HCT116 (cell line): ENCODE results near the gene AFAP1L1. TPM values are rescaled to one million over a fixed set of nuclear protein-coding genes. Genes with fewer than 3 reads are reported as not detected.
A peak's percentile ranks its signal among the peaks of the same experiment; 100 is the strongest.

Experiments used
- ATAC-seq: fragments of 200-7000 bp; cut with Tn5 transposase; 2 replicates; pipeline ENCODE4 v1.9.1; 2020; ENCODE audit warnings: mild to moderate bottlenecking, moderate library complexity
- BruUV-seq: library from RNA; stranded (reverse); fragments of 400-500 nt; replicated peaks from 2 replicates; lab custom pipeline; 2021; lab: Mats Ljungman, UMichigan
- CTCF ChIA-PET: fragments of 300-600 bp; sonication (Branson Sonifier 250); formaldehyde crosslinking; loops from one replicate; lab custom pipeline; 2021; ENCODE audit warnings: antibody characterized with exemption; lab: Charles Lee
- POLR2A ChIA-PET: fragments of 300-600, 350-600 bp; sonication (Branson Sonifier 250); formaldehyde crosslinking; loops from one replicate; lab custom pipeline; 2021; ENCODE audit warnings: antibody characterized with exemption; lab: Charles Lee
- RAD21 ChIA-PET, 2 experiments: fragments of 300-600 bp; sonication (Branson Sonifier 250); formaldehyde crosslinking; loops; one replicate each; lab custom pipeline; 2023; ENCODE audit warnings: low total read pairs in 2 of 2; ENCODE audit not compliant: uncharacterized antibody in 2 of 2, unreplicated experiment in 2 of 2, low non-redundant PET in 1 of 2; lab: Charles Lee
- DNase-seq: peaks from one replicate; pipeline ENCODE4 v3.0.0-alpha.2; 2010; ENCODE audit warnings: low read depth, low spot score
- H2AFZ ChIP-seq: fragments of 200-600 bp; shearing (Covaris generic), sonication (generic); 2 replicates; pipeline ENCODE4 v1.6.1; 2017; ENCODE audit warnings: low read depth, mixed run types, mixed read lengths, antibody characterized with exemption, low read length; ENCODE audit not compliant: poor library complexity, severe bottlenecking
- H3K27ac ChIP-seq: 2 replicates; pipeline ENCODE4 v1.5.1; 2012; ENCODE audit warnings: low read depth, low read length
- H3K27me3 ChIP-seq: fragments of 200-600 bp; sonication (generic); 2 replicates; pipeline ENCODE4 v1.6.1; 2016; ENCODE audit warnings: mixed run types, low read length, mixed read lengths; ENCODE audit not compliant: insufficient read depth
- H3K36me3 ChIP-seq, 2 experiments: fragments of 200-500 bp in 1 of 2; fragments of 200-600 bp in 1 of 2; sonication (Bioruptor generic) in 1 of 2; sonication (generic) in 1 of 2; 2 replicates each; pipeline versions ENCODE4 v1.5.1 to v1.6.1; 2014 to 2016; ENCODE audit warnings: low read length in 2 of 2, inconsistent platforms in 1 of 2, mixed read lengths in 1 of 2, mixed run types in 1 of 2; ENCODE audit not compliant: insufficient read depth in 2 of 2, control insufficient read depth in 1 of 2
- H3K4me1 ChIP-seq, 2 experiments: fragments of 200-600 bp in 1 of 2; sonication (generic) in 1 of 2; 2 replicates each; pipeline versions ENCODE4 v1.5.1 to v1.6.1; 2012 to 2017; ENCODE audit warnings: low read length in 2 of 2, inconsistent platforms in 1 of 2, mild to moderate bottlenecking in 1 of 2, mixed read lengths in 1 of 2, mixed run types in 1 of 2, moderate library complexity in 1 of 2; ENCODE audit not compliant: insufficient read depth in 2 of 2, control insufficient read depth in 1 of 2
- H3K4me2 ChIP-seq: fragments of 200-600 bp; sonication (generic); 2 replicates; pipeline ENCODE4 v1.6.1; 2017; ENCODE audit warnings: mixed run types, low read length, mixed read lengths
- H3K4me3 ChIP-seq, 2 experiments: fragments of 200-600 bp in 1 of 2; sonication (generic) in 1 of 2; replicated peaks in 1 of 2; 2 replicates each; pipeline ENCODE4 v1.5.1; 2011 to 2016; ENCODE audit warnings: low read length in 2 of 2, control low read depth in 1 of 2, low read depth in 1 of 2, mild to moderate bottlenecking in 1 of 2, mixed read lengths in 1 of 2, mixed run types in 1 of 2
- H3K79me2 ChIP-seq: fragments of 200-600 bp; sonication (generic); 2 replicates; pipeline ENCODE4 v1.6.1; 2017; ENCODE audit warnings: mild to moderate bottlenecking, mixed run types, low read length, moderate library complexity, mixed read lengths; ENCODE audit not compliant: insufficient read depth
- H3K9ac ChIP-seq: fragments of 200-600 bp; sonication (generic); 2 replicates; pipeline ENCODE4 v1.6.1; 2016; ENCODE audit warnings: low read length, mixed read lengths
- H3K9me2 ChIP-seq: fragments of 200-600 bp; sonication (generic), shearing (Covaris generic); 2 replicates; pipeline ENCODE4 v1.6.1; 2017; ENCODE audit warnings: mixed run types, mild to moderate bottlenecking, moderate library complexity; ENCODE audit not compliant: insufficient read depth
- H3K9me3 ChIP-seq, 2 experiments: fragments of 200-500 bp in 1 of 2; fragments of 200-600 bp in 1 of 2; sonication (Bioruptor generic) in 1 of 2; sonication (generic) in 1 of 2; 2 replicates each; pipeline ENCODE4 v1.6.1; 2014 to 2017; ENCODE audit warnings: low read length in 2 of 2, mixed read lengths in 2 of 2, inconsistent platforms in 1 of 2, low read depth in 1 of 2, mild to moderate bottlenecking in 1 of 2, mixed run types in 1 of 2, moderate library complexity in 1 of 2; ENCODE audit not compliant: control insufficient read depth in 1 of 2, insufficient read depth in 1 of 2
- H4K20me1 ChIP-seq: fragments of 200-600 bp; sonication (generic), shearing (Covaris generic); 2 replicates; pipeline ENCODE4 v1.6.1; 2017; ENCODE audit warnings: mixed run types, mild to moderate bottlenecking, moderate library complexity; ENCODE audit not compliant: insufficient read depth
- CEBPB ChIP-seq: IDR thresholded peaks from 2 replicates; pipeline ENCODE4 v1.6.1; 2012; ENCODE audit warnings: low read depth
- EZH2phosphoT487 ChIP-seq: fragments of 200-600 bp; IDR thresholded peaks from 2 replicates; pipeline ENCODE4 v1.6.1; 2018; ENCODE audit warnings: antibody characterized with exemption, borderline replicate concordance
- MAX ChIP-seq: IDR thresholded peaks from 2 replicates; pipeline ENCODE4 v1.6.1; 2012
- POLR2A ChIP-seq: IDR thresholded peaks from 2 replicates; pipeline ENCODE4 v1.7.0; 2011; ENCODE audit warnings: borderline replicate concordance; ENCODE audit not compliant: insufficient read depth, insufficient read length; ENCODE audit errors: extremely low read depth
- POLR2AphosphoS5 ChIP-seq: IDR thresholded peaks from 2 replicates; pipeline ENCODE4 v1.6.1; 2011; ENCODE audit warnings: mild to moderate bottlenecking, low read depth, low read length, moderate library complexity
- SP1 ChIP-seq: IDR thresholded peaks from 2 replicates; pipeline ENCODE4 v1.6.1; 2012; ENCODE audit warnings: low read depth
- ZBTB33 ChIP-seq: IDR thresholded peaks from 2 replicates; pipeline ENCODE4 v1.6.1; 2011; ENCODE audit warnings: mild to moderate bottlenecking, low read length, moderate library complexity; ENCODE audit not compliant: insufficient replicate concordance; ENCODE audit errors: extremely low read depth
- ZFX ChIP-seq: fragments of 450-650 bp; IDR thresholded peaks from 2 replicates; pipeline ENCODE4 v1.6.1; 2017
- intact Hi-C: fragments of 100-400 bp; cut with micrococcal nuclease; formaldehyde crosslinking; loops from 2 replicates; pipeline ENCODE4 v1.10.0; 2022
- total RNA-seq: library from RNA; stranded (reverse); gene quantifications from one replicate; pipeline ENCODE4 v1.2.1, GENCODE V29; 2021; ENCODE audit not compliant: unreplicated experiment

The AFAP1L1 gene
- total RNA-seq, 1 experiment from 2014 or later = 4.3 TPM

- TF ChIP-seq ZBTB33 = no peak
- peak; percentile 27; the same call in 1 of the 2 replicates for TF ChIP-seq ZFX
- peak; percentile 96 for TF ChIP-seq SP1
- TF ChIP-seq MAX = peak; percentile 79
- peak; percentile 44 for TF ChIP-seq POLR2A
- TF ChIP-seq EZH2phosphoT487 = no peak
- TF ChIP-seq CEBPB = no peak
- peak; percentile 90 for TF ChIP-seq POLR2AphosphoS5
- peaks cover 7 to 18% of the 10 kb centered on the region in 2 experiments; a peak in 3 of 4 replicates for H3K4me1 ChIP-seq
- BruUV-seq = no TSS peak
- no peaks in the 10 kb centered on the region for H3K27me3 ChIP-seq
- intact Hi-C loops = loop anchor here (1.0 kb wide), 1 partner anchor 12 kb away; the partner anchor contains the start of gene GRPEL2
- ChIA-PET POLR2A (interaction anchor here (0.6 to 1.8 kb wide), 6 partner anchors 8 to 203 kb away, joined by 3 to 18 read pairs (median 3); partner anchors contain the start of gene GRPEL2), CTCF (interaction anchor here (0.6 to 4.2 kb wide), 11 partner anchors 10 to 261 kb away, joined by 3 to 38 read pairs (median 4); partner anchors contain the start of gene GRPEL2), RAD21 (interaction anchor here (0.5 to 1.4 kb wide), 4 partner anchors 10 to 613 kb away, joined by 3 to 4 read pairs (median 3); no protein-coding TSS in a partner anchor)
- peaks cover 4% of the 10 kb centered on the region; the same call in 1 of the 2 replicates for H4K20me1 ChIP-seq
- H3K9me2 ChIP-seq = no peaks in the 10 kb centered on the region
- peak within 1 kb of the TSS; percentile 77 for H2AFZ ChIP-seq
- peak; percentile 98 for ATAC-seq
- peak within 1 kb of the TSS; percentile 89 to 90 for H3K4me3 ChIP-seq
- H3K36me3 ChIP-seq = peaks cover 11 to 12% of the 10 kb centered on the region in 2 experiments
- H3K9ac ChIP-seq = peak within 1 kb of the TSS; percentile 79
- H3K4me2 ChIP-seq = peak within 1 kb of the TSS; percentile 88
- H3K27ac ChIP-seq = peak within 1 kb of the TSS; percentile 63
- DNase-seq = peak; percentile 90
- peaks cover 12% of the 10 kb centered on the region for H3K79me2 ChIP-seq
- H3K9me3 ChIP-seq = no peaks in the 10 kb centered on the region
These were observed 86.0 kb downstream of the AFAP1L1 start, which contains the start of gene PCYOX1L for GRCh38 chr5:149357370-149358293. Gene PCYOX1L (plus strand): TSS chr5:149358046. CDS start chr5:149358069, 23 bp downstream.
